ENCODE data around the gene SPAG6. TPM values are rescaled to one million over a fixed set of nuclear protein-coding genes. Genes with fewer than 3 reads are reported as not detected.

SPAG6 gene
- total and polyA plus RNA-seq, 2 of the 8 experiments (the other 6 are each of a cell fraction or from before 2014, with no cell fraction given): 0.14 TPM; not detected in 1

GRCh38 chr10:22427101-22427500, 81.8 kb downstream of the SPAG6 start (continued):
- TF ChIP-seq, protein P1, sequence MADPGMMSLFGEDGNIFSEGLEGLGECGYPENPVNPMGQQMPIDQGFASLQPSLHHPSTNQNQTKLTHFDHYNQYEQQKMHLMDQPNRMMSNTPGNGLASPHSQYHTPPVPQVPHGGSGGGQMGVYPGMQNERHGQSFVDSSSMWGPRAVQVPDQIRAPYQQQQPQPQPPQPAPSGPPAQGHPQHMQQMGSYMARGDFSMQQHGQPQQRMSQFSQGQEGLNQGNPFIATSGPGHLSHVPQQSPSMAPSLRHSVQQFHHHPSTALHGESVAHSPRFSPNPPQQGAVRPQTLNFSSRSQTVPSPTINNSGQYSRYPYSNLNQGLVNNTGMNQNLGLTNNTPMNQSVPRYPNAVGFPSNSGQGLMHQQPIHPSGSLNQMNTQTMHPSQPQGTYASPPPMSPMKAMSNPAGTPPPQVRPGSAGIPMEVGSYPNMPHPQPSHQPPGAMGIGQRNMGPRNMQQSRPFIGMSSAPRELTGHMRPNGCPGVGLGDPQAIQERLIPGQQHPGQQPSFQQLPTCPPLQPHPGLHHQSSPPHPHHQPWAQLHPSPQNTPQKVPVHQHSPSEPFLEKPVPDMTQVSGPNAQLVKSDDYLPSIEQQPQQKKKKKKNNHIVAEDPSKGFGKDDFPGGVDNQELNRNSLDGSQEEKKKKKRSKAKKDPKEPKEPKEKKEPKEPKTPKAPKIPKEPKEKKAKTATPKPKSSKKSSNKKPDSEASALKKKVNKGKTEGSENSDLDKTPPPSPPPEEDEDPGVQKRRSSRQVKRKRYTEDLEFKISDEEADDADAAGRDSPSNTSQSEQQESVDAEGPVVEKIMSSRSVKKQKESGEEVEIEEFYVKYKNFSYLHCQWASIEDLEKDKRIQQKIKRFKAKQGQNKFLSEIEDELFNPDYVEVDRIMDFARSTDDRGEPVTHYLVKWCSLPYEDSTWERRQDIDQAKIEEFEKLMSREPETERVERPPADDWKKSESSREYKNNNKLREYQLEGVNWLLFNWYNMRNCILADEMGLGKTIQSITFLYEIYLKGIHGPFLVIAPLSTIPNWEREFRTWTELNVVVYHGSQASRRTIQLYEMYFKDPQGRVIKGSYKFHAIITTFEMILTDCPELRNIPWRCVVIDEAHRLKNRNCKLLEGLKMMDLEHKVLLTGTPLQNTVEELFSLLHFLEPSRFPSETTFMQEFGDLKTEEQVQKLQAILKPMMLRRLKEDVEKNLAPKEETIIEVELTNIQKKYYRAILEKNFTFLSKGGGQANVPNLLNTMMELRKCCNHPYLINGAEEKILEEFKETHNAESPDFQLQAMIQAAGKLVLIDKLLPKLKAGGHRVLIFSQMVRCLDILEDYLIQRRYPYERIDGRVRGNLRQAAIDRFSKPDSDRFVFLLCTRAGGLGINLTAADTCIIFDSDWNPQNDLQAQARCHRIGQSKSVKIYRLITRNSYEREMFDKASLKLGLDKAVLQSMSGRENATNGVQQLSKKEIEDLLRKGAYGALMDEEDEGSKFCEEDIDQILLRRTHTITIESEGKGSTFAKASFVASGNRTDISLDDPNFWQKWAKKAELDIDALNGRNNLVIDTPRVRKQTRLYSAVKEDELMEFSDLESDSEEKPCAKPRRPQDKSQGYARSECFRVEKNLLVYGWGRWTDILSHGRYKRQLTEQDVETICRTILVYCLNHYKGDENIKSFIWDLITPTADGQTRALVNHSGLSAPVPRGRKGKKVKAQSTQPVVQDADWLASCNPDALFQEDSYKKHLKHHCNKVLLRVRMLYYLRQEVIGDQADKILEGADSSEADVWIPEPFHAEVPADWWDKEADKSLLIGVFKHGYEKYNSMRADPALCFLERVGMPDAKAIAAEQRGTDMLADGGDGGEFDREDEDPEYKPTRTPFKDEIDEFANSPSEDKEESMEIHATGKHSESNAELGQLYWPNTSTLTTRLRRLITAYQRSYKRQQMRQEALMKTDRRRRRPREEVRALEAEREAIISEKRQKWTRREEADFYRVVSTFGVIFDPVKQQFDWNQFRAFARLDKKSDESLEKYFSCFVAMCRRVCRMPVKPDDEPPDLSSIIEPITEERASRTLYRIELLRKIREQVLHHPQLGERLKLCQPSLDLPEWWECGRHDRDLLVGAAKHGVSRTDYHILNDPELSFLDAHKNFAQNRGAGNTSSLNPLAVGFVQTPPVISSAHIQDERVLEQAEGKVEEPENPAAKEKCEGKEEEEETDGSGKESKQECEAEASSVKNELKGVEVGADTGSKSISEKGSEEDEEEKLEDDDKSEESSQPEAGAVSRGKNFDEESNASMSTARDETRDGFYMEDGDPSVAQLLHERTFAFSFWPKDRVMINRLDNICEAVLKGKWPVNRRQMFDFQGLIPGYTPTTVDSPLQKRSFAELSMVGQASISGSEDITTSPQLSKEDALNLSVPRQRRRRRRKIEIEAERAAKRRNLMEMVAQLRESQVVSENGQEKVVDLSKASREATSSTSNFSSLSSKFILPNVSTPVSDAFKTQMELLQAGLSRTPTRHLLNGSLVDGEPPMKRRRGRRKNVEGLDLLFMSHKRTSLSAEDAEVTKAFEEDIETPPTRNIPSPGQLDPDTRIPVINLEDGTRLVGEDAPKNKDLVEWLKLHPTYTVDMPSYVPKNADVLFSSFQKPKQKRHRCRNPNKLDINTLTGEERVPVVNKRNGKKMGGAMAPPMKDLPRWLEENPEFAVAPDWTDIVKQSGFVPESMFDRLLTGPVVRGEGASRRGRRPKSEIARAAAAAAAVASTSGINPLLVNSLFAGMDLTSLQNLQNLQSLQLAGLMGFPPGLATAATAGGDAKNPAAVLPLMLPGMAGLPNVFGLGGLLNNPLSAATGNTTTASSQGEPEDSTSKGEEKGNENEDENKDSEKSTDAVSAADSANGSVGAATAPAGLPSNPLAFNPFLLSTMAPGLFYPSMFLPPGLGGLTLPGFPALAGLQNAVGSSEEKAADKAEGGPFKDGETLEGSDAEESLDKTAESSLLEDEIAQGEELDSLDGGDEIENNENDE (IDR thresholded peaks at IDR 0.05; ENCODE audit: insufficient replicate concordance, low read length): no peak
- no peak for TF ChIP-seq EZH2 (IDR thresholded peaks at IDR 0.05; ENCODE audit: low read depth, low read length, severe bottlenecking)
- no peak for TF ChIP-seq TAF7 (optimal IDR thresholded peaks at IDR 0.05; ENCODE audit: borderline replicate concordance, low read depth, low read length)
- no peak for TF ChIP-seq RFX5 (IDR thresholded peaks at IDR 0.05; ENCODE audit: borderline replicate concordance, low read depth, low read length)
- TF ChIP-seq ZNF274 (IDR thresholded peaks at IDR 0.05; ENCODE audit: borderline replicate concordance, extremely low read depth, low read length): no peak
- TF ChIP-seq MAFK (IDR thresholded peaks at IDR 0.05; ENCODE audit: low read depth, low read length): peak; percentile 68; the same call in 1 of the 2 replicates
- TF ChIP-seq, protein P2, sequence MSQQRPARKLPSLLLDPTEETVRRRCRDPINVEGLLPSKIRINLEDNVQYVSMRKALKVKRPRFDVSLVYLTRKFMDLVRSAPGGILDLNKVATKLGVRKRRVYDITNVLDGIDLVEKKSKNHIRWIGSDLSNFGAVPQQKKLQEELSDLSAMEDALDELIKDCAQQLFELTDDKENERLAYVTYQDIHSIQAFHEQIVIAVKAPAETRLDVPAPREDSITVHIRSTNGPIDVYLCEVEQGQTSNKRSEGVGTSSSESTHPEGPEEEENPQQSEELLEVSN (IDR thresholded peaks at IDR 0.05): no peak

Measured in H1 (cell line).